T1000 (cell line): Measurements from ENCODE around the gene TTYH3.
A peak's percentile ranks its signal among the peaks of the same experiment; 100 is the strongest.

Source experiments
- DNase-seq: peaks from one replicate; lab custom pipeline; 2025; ENCODE audit warnings: mixed read lengths; lab: John Stamatoyannopoulos, UW

The TTYH3 gene

DNA sequence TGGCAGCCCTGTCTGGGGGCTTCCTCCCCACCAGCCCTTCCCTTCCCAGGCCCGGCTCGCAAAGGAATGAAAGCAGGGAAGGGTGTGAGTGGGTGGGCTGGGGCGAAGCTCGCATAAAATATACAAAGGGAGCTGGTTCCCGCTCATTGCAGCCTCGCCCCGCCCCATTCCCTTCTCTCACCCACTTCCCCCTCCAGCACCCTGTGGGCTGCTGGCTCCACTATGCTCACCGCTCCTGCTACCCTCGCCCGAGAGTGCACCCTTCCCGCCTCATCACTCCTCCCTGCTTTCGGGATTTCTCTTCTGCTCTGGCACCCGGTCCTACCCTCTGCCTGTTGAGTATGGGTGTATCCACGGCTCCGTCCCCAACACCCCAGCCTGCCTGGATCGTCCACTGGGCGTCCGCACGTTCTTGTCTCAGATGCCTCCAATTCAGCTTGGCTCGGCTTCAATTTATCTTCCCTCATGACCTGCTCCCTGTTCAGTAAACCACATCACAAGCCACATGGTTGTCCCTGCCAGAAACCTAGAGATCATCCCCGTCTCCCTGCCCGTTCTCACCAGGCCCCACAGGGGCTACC lies 14.4 kb upstream of the TTYH3 start:
- DNase-seq = no peak

DNA sequence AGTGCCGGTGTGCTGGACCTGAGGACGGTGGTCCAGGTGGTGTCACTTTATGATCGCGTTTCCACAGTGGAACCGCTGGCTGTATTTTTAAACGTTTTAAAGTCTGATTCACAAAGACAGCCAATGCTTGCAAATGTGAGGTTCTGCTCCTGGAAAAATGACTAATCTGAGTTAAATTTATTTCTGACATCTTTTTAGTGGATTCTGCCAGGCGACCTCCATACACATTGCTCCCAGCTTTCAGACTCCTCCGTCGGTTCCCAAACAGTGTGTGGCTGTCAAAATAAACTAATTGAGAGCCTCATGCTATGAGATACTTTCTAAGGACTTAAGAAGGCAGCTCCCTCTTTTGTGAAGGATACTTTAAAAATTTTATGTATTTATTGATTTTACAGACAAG lies 12.7 kb upstream of the TTYH3 start:
- DNase-seq = no peak

GRCh38 chr7:2621061-2621828 lies 10.5 kb upstream of the TTYH3 start:
- no peak for DNase-seq

DNA sequence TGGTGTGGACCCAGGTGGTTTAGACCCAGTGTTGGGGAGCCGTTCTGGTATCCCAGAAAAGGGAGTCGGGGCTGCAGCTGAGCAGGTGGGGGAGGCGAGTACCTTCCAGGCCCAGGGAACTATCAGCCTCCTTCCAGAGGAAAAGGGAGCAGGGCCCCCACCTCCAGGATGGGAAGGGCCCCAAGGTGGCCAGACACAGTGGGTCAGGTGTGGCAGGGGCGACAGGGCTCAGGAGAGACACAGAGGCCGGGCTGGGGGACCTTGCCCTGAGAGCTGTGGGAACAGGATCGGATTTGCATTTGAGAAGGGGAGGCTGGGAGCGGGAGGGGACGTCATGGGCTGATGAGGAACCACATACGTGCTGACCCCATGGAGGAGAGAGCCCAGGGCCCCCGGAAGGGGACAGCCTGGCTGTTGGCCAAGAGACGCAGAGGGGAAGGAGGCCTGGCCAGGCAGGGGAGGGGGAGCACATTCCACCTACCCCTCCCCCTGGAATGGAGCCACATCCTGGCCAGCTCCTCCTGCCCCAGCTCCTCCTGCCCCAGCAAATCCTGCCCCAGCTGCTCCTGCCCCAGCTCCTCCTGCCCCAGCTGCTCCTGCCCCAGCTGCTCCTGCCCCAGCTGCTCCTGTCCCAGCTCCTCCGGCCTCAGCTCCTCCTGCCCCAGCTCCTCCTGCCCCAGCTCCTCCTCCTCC lies 9.7 kb upstream of the TTYH3 start:
- no peak for DNase-seq

DNA sequence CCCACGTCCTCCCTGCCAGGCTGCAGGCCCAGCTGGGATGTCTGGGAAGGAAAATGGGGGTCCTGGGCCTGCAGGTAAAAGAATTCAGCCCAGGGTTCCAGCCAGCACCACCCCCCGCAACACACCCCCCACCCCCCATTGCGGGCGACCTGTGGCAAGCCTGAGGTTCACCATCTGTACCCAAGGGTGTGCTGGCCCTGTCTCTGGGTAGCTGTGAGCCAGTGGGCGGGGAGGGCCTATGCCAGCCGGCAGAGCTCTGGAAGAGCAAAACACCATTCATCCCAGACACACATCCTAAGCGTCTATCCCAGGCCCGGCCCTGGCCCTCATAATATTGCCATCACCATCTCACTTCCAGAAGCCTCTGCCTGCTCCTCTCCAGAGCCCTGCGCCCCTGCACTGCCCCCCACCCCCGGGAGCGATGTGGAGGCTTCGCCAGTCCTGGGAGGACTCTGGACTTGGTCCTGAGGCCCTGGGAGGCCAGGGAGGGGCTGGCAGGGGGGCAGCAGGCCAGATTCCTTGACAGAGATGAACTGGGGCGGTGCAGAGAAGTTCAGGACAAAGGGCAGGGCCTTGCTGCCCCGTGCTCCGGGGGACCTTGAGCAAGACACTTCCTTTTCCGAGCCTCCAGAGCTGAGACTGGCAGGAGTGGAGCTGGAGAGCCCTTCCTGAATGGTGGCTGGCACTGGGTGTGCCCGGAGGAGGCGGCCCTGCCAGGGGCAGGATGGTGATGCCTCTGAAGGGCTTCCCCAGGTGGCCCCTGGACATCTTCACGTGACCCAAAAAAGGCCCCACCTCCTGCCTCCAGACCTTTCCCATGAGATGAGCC lies 8.7 kb upstream of the TTYH3 start:
- DNase-seq = no peak

DNA sequence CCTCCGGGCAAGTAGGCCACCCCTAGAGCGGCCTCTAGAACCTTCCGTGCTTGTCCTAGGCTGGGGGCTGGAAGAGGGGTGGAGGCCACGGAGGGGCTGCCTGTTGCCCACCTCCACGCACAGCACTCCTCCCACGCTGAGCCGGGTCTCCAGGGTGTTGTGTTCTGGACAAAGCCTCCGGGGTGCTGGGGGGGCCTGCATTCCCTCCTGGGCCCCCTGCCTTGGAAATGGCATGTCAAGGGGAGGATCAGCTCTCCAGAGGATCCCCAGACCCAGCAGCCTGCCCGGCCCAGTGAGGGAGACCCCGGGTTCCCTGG lies 8.1 kb upstream of the TTYH3 start:
- DNase-seq = no peak

DNA sequence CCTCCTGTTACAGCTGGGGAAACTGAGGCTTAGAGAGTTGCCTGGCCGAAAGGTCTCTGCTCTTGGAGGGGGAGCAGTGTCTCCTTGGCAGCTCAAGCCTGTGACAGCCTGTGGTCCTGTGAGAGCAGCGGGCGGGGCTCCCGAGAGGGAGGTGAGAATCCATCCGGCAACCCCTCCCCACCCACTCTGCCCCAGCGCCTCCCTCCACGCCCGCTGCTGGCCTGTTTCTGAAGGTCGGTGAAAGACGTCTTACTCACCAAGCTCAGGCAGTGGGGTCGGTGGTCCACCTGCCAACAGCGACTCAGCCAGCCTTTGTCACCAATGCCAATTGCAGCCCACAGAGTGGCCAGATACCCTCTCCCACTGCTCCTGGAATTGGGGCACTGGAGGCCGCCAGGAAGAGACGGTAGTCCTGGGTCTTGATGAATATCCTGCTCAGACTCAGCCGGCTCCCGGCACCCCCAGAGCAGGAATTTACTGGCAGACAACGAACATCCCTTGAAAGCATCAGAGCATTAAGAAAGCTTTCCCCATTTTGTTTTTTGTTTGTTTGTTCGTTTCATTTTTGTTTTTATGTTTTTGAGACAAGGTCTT lies 7.4 kb upstream of the TTYH3 start:
- no peak for DNase-seq

DNA sequence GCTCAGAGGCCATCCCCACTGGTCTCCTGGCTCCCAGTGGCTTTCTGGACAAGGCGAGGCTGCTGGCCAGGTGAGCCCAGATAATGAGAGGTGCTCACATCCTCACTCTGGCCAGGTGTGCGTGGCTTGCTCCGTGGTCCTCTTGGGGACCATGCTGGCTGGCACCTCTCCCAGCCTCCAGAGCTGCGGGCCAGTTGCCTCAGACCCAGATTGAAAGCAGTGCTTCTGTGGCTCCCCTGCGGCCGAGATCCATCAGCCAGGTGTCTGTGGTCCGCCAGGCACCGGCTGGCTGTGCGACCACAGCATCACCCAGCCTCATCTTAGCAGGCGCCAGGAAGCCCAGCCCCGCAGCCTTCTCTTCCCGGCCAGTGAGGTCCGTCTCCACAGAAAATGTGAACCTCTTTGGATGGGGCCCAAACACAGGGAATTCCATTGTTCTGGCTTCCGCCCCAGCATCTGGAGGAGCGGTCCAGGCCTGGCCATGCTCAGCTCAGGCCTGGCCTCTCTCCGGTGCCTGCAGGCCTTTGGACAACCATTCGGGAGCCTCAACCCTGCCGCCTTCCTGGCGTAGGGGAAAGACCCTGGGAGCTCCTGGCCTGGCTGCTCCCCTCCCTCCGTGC lies 5.2 kb upstream of the TTYH3 start:
- no peak for DNase-seq

DNA sequence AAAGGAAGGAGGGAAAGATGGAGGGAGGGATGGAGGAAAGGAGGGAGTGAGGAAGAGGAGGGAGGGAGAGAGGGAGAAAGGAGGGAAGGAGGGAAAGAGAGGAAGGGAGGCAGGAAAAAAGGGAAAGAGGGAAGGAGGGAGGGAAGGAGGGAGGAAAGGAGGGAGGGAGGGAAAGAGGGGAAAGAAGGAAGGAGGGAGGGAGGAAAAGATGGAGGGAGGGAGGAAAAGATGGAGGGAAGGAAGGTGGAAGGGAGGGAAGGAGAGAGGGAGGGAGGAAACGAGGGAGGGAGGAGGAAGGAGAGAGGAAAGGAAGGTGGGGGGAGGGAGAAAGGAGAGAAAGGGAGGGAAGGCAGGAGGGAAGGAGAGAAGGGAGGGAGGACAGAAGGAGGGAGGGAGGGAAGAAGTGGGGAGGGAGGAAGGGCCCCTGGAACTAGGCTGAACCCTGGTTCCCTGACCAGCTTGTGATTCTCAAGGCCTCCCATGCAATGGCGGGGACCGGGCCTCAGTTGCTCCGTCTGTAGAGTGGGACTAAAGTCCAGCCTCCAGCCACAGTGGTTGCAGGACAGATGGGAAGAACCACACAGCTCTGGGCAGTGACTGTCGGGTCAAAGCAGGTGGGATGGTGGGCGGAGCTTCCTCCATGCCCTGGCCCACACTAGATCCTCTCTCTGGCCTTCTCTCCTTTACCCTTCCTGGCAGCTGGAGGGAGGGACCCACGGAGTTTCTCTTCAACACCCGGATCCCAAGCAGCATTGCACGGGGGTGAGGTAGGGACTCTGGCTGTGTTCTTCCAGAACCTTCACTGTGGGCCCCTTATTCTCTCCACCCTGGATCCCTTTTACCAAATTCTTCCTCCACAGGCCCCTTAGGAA lies 4.3 kb upstream of the TTYH3 start:
- DNase-seq = no peak

DNA sequence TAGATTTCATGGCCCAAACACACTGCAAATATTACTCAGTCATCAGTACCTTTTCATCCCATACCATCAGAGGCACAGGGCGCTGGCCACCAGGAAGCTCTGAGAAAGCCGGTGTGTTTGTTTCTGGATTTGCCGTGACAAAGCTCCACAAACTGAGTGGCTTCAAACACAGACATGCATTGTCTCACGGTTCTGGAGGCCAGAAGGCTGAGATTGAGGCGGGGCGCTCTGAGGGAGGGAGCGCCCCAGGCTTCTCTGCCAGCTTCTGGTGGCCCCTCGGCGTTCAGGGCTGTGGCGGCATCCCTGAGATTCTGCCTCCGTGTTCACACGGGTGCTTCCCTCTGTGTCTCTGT lies 3.7 kb upstream of the TTYH3 start:
- DNase-seq = no peak

DNA sequence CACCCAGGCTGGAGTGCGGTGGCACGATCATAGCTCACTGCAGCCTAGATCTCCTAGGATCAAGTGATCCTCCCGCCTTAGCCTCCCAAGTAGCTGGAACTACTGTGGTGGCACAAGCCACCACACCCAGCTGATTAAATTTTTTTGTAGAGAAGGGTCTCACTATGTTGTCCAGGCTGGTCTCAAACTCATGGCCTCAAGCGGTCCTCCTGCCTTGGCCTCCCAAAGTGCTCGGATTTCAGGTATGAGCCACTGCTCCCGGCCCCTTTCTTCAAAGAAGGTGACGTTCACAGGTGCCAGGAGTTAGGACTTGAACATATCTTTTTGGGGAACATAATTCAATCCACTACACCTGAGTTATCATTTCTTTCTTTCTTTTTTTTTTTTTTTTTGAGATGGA lies 2.9 kb upstream of the TTYH3 start:
- no peak for DNase-seq

DNA sequence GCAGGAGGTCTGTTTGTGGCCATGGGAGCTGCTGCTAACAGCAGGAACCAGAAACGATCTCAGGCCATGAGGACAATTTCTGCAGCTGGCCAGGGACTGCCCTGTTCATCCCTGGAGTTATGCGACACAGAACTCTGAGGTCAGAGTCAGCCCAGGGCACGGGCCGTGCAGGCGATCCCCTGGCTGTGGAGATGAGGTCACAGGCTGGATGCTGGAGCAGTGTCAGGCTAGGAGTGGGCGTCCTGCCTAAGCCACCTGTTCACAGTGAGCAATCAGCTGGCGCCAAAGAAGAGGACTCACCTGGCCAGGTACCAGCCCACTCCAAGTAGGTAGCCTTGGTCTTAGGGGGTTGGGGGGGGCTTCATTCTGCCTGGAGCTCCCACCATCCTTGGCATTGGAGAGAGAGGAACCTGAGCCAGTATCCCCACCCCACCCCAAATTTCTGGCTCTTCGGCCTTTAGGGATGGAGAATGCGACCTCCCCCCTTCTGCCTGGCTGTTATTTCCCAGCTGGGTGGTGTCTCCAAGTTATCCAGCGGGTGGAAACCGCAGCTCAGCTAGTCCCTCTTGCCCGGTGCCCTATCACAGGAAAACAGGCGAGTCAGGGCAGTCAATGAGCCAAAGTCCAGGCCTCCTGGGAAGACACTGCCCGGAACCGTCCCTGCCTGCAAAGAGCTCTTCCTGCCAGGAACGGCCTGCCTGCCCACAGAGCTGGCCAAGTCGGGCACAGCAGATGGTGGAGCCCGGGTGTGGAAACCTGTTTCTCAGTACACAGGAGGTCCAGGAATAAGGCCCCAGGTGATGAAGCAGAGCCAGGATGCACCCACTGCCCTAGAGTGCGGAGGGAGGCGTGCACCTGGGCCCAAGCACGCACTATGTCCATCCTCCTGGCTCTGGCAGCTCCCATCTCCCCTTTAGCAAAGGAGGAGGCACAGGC lies 1.8 kb upstream of the TTYH3 start:
- DNase-seq = no peak

DNA sequence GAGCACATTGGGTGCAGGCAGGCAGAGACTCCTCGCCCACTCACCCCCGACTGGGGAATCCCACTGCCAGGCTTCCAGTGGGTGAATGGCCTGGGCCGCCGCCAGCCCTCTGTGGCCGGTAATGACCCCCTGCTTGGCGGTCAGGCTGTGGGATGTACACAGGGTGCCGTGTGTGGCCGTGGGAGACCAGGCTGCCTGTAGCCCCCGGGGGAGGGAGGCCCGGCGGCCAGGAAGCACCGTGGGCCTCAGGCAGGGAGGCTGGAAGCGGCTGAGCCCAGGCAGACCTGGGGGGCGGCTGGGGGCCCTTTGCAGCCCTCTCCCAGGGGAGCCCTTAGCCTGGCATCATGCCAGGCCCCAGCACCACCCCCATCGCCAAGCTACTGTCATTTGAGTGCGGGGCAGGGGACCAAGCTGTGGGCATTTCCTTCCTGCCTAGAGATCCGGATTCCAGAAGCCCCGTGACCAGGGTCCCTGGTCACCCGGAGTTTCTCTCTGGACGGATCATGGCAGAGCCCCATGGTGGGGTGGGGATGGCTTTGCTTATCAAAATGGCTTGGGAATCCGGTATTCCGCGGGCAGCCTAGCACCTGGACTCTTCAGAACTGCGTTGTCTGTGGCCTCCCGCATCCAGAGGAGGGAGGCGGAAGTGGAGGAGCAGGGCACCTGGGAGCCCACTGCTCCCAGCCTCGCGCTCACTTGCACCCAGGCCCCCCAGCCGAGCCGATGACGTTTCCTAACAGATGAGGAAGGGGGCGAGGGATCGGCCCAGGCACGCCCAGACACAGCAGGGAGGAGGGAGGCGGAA lies 1.1 kb downstream of the TTYH3 start:
- peak; percentile 73 for DNase-seq

GRCh38 chr7:2633538-2634266 lies 1.9 kb downstream of the TTYH3 start:
- peak; percentile 81 for DNase-seq

DNA sequence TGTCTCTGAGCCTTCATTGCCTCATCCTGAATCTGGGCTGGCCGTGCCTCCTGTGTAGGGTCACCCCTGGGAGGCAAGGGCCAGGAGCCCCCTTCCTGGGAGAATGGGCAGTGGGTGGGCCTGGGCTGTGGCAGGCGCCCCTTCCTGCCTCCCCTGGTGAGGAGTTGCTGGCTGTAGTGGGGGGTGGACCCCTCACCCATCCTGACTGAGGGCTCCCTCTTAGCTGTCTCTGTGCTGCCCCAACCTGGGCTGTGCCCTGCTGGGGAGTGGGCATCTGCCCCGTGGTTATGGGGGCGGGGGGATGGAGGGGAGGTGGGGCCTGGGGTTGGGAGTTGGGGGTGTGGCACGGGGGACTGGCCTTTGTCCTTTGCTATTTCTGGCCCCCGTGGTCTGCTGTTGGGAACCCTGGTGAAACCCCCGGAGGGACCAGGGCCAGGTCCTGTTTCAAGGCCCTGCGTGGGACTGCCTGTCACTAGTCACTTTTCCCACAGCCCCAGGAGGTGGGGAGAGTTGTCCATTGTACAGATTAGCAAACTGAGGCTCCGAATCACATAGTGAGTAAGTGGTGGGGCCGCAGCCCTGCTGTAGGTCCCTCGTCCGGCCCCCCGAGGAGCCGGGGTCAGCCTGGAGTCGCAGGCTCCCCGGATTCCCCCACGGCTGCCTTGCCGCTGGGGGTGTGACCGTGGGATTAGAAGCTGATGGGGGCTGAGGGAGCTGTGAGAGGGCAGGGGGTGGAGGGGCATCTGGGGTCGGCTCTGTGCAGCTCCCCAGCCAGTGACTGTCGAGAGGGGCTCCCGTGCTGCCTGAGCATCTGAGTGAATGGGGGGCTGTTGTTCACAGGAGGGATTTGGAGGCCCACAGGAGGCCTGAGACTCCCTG lies 2.7 kb downstream of the TTYH3 start:
- DNase-seq = no peak

GRCh38 chr7:2635148-2635668 lies 3.4 kb downstream of the TTYH3 start:
- no peak for DNase-seq
